DOHH2 (cell line): Measurements from ENCODE around the gene RECQL5.

Source experiments
- H3F3A ChIP-seq: fragments of 200-600 bp; sonication (generic), shearing (Covaris generic); 2 replicates; pipeline ENCODE4 v1.6.0; 2016; ENCODE audit warnings: antibody characterized with exemption, mild to moderate bottlenecking; ENCODE audit not compliant: control insufficient read depth, insufficient read depth
- H3K27ac ChIP-seq: fragments of 200-600 bp; sonication (generic); 2 replicates; pipeline ENCODE4 v1.5.1; 2014; ENCODE audit warnings: low read depth, mild to moderate bottlenecking, low read length, moderate library complexity
- H3K27me3 ChIP-seq: fragments of 200-600 bp; sonication (generic); 2 replicates; pipeline ENCODE4 v1.6.1; 2014; ENCODE audit warnings: mild to moderate bottlenecking, low read length, mixed read lengths; ENCODE audit not compliant: control insufficient read depth
- H3K36me3 ChIP-seq: fragments of 200-600 bp; sonication (generic); 2 replicates; pipeline ENCODE4 v1.6.1; 2014; ENCODE audit warnings: mild to moderate bottlenecking, low read length, moderate library complexity, mixed read lengths; ENCODE audit not compliant: control insufficient read depth
- H3K4me1 ChIP-seq: fragments of 200-600 bp; sonication (generic); 2 replicates; pipeline ENCODE4 v1.6.1; 2014; ENCODE audit warnings: mild to moderate bottlenecking, low read length, mixed read lengths; ENCODE audit not compliant: control insufficient read depth
- H3K4me2 ChIP-seq: fragments of 200-600 bp; sonication (generic); 2 replicates; pipeline ENCODE4 v1.6.0; 2014; ENCODE audit warnings: mild to moderate bottlenecking, low read length, moderate library complexity
- H3K4me3 ChIP-seq: fragments of 200-600 bp; sonication (generic); 2 replicates; pipeline ENCODE4 v1.5.1; 2014; ENCODE audit warnings: mild to moderate bottlenecking, low read length, mixed read lengths
- H3K79me2 ChIP-seq: fragments of 200-600 bp; sonication (generic); 2 replicates; pipeline ENCODE4 v1.6.1; 2014; ENCODE audit warnings: mild to moderate bottlenecking, low read length, mixed read lengths; ENCODE audit not compliant: control insufficient read depth
- H3K9me2 ChIP-seq: fragments of 200-600 bp; sonication (generic); replicated peaks from 2 replicates; pipeline ENCODE4 v1.6.1; 2014; ENCODE audit warnings: mild to moderate bottlenecking, low read length, mixed read lengths; ENCODE audit not compliant: control insufficient read depth
- H3K9me3 ChIP-seq: fragments of 200-600 bp; sonication (generic); 2 replicates; pipeline ENCODE4 v1.6.1; 2014; ENCODE audit warnings: antibody characterized with exemption, low read length, mixed read lengths; ENCODE audit not compliant: control insufficient read depth, insufficient read depth
- H4K20me1 ChIP-seq: fragments of 200-600 bp; sonication (generic); 2 replicates; pipeline ENCODE4 v1.6.0; 2014; ENCODE audit warnings: low read depth, mild to moderate bottlenecking, antibody characterized with exemption, low read length, moderate library complexity; ENCODE audit not compliant: control insufficient read depth, insufficient read depth
- EZH2phosphoT487 ChIP-seq: fragments of 200-600 bp; sonication (generic); IDR thresholded peaks from 2 replicates; pipeline ENCODE4 v1.6.1; 2017; ENCODE audit warnings: borderline replicate concordance, mild to moderate bottlenecking, antibody characterized with exemption, low read length, moderate library complexity, mixed read lengths
- TF ChIP-seq, protein P1 (sequence below): fragments of 200-600 bp; sonication (generic); IDR thresholded peaks from one replicate; pipeline ENCODE4 v1.5.1; 2014; ENCODE audit warnings: antibody characterized with exemption, mild to moderate bottlenecking, low read depth, low read length; ENCODE audit not compliant: poor library complexity, severe bottlenecking

RECQL5 gene

DNA sequence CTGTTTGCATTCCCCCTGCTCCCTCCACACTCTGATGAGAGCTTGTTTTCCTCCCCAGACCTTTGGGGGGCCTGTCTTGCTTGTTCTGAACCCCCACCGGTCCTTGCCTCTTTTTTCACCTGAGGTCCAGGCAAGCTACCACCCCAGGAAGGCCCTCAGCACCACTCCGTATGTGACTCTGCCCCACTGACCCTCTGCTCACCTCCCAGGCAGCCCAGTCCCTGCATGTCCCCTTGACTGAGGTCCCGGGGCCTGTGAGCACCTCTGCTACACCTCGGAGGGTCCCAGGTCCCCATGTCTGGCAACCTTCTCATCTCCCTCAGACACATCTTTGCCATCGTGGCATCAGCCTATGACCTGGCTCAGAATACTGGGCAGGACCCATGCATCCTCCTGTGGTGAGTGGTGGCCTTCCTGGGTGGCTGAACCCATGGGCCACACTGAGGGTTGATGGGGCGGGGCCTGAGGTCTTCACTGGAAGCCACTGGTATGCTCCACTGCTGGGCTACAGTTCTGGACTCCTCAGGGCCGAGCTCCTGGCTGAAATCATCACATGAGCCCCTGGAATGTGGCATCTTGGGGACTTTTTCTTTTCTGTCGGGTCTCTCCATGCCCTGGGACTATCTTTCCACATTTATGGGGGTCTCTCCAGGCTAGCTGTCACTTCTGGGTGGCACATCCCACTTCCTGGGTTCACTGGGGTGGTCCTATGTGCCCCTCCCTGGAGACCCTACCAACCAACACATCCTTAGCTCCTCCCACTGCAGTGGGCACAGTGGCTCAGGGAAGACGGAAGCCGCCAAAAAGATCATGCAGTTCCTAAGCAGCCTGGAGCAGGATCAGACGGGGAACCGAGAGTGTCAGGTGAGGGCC lies 75.9 kb downstream of the RECQL5 start:
- Histone ChIP-seq H3K27me3 (peaks cover 47% of the 10 kb centered on the region), H4K20me1 (no peaks in the 10 kb centered on the region), H3K9me3 (no peaks in the 10 kb centered on the region), H3K4me2 (no peak overlapping the region), H3K4me1 (peaks cover 23% of the 10 kb centered on the region), H3K4me3 (no peak overlapping the region), H3K36me3 (no peaks in the 10 kb centered on the region), H3F3A (no peaks in the 10 kb centered on the region), H3K27ac (no peak overlapping the region), H3K9me2 (no peaks in the 10 kb centered on the region), H3K79me2 (no peaks in the 10 kb centered on the region)
- TF ChIP-seq, protein P1, sequence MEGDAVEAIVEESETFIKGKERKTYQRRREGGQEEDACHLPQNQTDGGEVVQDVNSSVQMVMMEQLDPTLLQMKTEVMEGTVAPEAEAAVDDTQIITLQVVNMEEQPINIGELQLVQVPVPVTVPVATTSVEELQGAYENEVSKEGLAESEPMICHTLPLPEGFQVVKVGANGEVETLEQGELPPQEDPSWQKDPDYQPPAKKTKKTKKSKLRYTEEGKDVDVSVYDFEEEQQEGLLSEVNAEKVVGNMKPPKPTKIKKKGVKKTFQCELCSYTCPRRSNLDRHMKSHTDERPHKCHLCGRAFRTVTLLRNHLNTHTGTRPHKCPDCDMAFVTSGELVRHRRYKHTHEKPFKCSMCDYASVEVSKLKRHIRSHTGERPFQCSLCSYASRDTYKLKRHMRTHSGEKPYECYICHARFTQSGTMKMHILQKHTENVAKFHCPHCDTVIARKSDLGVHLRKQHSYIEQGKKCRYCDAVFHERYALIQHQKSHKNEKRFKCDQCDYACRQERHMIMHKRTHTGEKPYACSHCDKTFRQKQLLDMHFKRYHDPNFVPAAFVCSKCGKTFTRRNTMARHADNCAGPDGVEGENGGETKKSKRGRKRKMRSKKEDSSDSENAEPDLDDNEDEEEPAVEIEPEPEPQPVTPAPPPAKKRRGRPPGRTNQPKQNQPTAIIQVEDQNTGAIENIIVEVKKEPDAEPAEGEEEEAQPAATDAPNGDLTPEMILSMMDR = no peak
- TF ChIP-seq EZH2phosphoT487 = no peak

DNA sequence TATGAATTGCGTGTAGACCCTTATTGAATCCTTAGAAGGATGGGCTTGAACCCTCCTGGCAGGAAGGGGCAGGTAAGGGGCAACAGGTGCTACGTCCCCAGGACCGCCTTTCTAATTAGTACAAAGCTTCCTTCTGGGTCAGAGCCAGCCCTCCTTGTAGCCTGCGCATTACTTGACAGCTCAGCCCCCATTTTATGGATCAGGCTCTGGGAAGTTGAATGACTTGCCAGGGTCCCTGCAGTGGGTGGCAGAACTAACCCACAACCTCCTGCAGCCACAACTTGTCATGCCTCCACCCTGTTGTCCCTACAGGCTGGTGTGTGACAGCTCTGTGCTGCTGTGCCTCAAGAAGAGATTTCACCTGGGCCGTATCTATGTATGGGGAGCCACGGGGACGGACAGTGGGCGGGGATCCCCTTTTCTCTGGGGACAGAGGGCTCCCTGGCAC lies 76.6 kb downstream of the RECQL5 start:
- Histone ChIP-seq H3K36me3 (no peaks in the 10 kb centered on the region), H3K4me3 (no peak overlapping the region), H3K27ac (no peak overlapping the region), H4K20me1 (no peaks in the 10 kb centered on the region), H3K4me2 (no peak overlapping the region), H3K79me2 (no peaks in the 10 kb centered on the region), H3K9me3 (no peaks in the 10 kb centered on the region), H3K4me1 (peaks cover 23% of the 10 kb centered on the region), H3K27me3 (peaks cover 53% of the 10 kb centered on the region), H3K9me2 (no peaks in the 10 kb centered on the region), H3F3A (no peaks in the 10 kb centered on the region)
- TF ChIP-seq, protein P1 = no peak
- no peak for TF ChIP-seq EZH2phosphoT487

- Histone ChIP-seq H3K79me2 (no peaks in the 10 kb centered on the region), H3K4me3 (no peak overlapping the region), H3K27ac (no peak overlapping the region), H3K36me3 (no peaks in the 10 kb centered on the region), H3K9me2 (no peaks in the 10 kb centered on the region), H3K4me2 (peak overlapping the region; percentile 80; the same call in 1 of the 2 replicates), H3F3A (no peaks in the 10 kb centered on the region), H3K4me1 (peaks cover 23% of the 10 kb centered on the region), H4K20me1 (no peaks in the 10 kb centered on the region), H3K27me3 (peaks cover 57% of the 10 kb centered on the region), H3K9me3 (no peaks in the 10 kb centered on the region)
- TF ChIP-seq EZH2phosphoT487 = no peak
- TF ChIP-seq, protein P1 = no peak
Measured at GRCh38 chr17:75589919-75590303, 77.0 kb downstream of the RECQL5 start.
